ENCODE data around the gene RAB4B. TPM values are rescaled to one million over a fixed set of nuclear protein-coding genes. Genes with fewer than 3 reads are reported as not detected.

RAB4B gene
- total RNA-seq, 1 donor = 13.8 TPM

- H3K36me3 ChIP-seq (ENCODE audit: insufficient read depth, low read length) = no peaks in the 10 kb centered on the region
- H3K27me3 ChIP-seq (ENCODE audit: insufficient read depth, low read length) = no peaks in the 10 kb centered on the region
- peaks cover 25% of the 10 kb centered on the region for H3K4me1 ChIP-seq (ENCODE audit: insufficient read depth, low read length)
- no peak overlapping the region for H3K4me2 ChIP-seq (ENCODE audit: insufficient read depth, low read length)
- no peaks in the 10 kb centered on the region for H4K20me1 ChIP-seq (ENCODE audit: insufficient read depth, low read length)
- no peak for DNase-seq (ENCODE audit: insufficient read length, low spot score, missing footprints)
- no peak for TF ChIP-seq CTCF (IDR thresholded peaks at IDR 0.05; ENCODE audit: extremely low read depth, low read depth, low read length)
- no peaks in the 10 kb centered on the region for H3K9me3 ChIP-seq (ENCODE audit: low read depth, low read length)
- H3K4me3 ChIP-seq (ENCODE audit: insufficient read depth, low read length) = no peak overlapping the region
- no peak overlapping the region for H3K27ac ChIP-seq (ENCODE audit: low read depth, low read length)
- H2AFZ ChIP-seq (ENCODE audit: low read length) = no peak overlapping the region
- H3K79me2 ChIP-seq (ENCODE audit: insufficient read depth, low read length) = peaks cover 14% of the 10 kb centered on the region
These were observed 30.5 kb upstream of the RAB4B start for GRCh38 chr19:40747536-40747935.

- Histone ChIP-seq H3K4me1 (ENCODE audit: insufficient read depth, low read length) (peaks cover 30% of the 10 kb centered on the region), H3K79me2 (ENCODE audit: insufficient read depth, low read length) (peaks cover 38% of the 10 kb centered on the region), H2AFZ (ENCODE audit: low read length) (peak within 1 kb of the TSS; percentile 98), H3K9me3 (ENCODE audit: low read depth, low read length) (no peaks in the 10 kb centered on the region), H3K27me3 (ENCODE audit: insufficient read depth, low read length) (no peaks in the 10 kb centered on the region), H3K27ac (ENCODE audit: low read depth, low read length) (peak within 1 kb of the TSS; percentile 99), H3K36me3 (ENCODE audit: insufficient read depth, low read length) (peaks cover 3% of the 10 kb centered on the region), H3K4me3 (ENCODE audit: insufficient read depth, low read length) (peak within 1 kb of the TSS; percentile 76), H4K20me1 (ENCODE audit: insufficient read depth, low read length) (peaks cover 10% of the 10 kb centered on the region), H3K4me2 (ENCODE audit: insufficient read depth, low read length) (peak within 1 kb of the TSS; percentile 92)
- TF ChIP-seq CTCF (IDR thresholded peaks at IDR 0.05; ENCODE audit: extremely low read depth, low read depth, low read length) = no peak
- DNase-seq (ENCODE audit: insufficient read length, low spot score, missing footprints) = peak; percentile 98
These were observed 27.8 kb upstream of the RAB4B start, which contains the start of gene ACTMAP for GRCh38 chr19:40750058-40750873. TSS of gene ACTMAP (minus strand) at chr19:40750477. CDS start at chr19:40749803, 674 bp downstream.

GRCh38 chr19:40750874-40751537 lies 27.0 kb upstream of the RAB4B start, which contains the start of gene SNRPA:
TSS of gene SNRPA (plus strand) at chr19:40751203. CDS start at chr19:40751409, 206 bp downstream.
- Histone ChIP-seq H4K20me1 (ENCODE audit: insufficient read depth, low read length) (peaks cover 18% of the 10 kb centered on the region), H3K4me3 (ENCODE audit: insufficient read depth, low read length) (peak within 1 kb of the TSS; percentile 76), H3K9me3 (ENCODE audit: low read depth, low read length) (no peaks in the 10 kb centered on the region), H3K4me2 (ENCODE audit: insufficient read depth, low read length) (peak within 1 kb of the TSS; percentile 92), H3K27ac (ENCODE audit: low read depth, low read length) (peak within 1 kb of the TSS; percentile 99), H3K4me1 (ENCODE audit: insufficient read depth, low read length) (peaks cover 23% of the 10 kb centered on the region), H3K27me3 (ENCODE audit: insufficient read depth, low read length) (no peaks in the 10 kb centered on the region), H3K36me3 (ENCODE audit: insufficient read depth, low read length) (peaks cover 9% of the 10 kb centered on the region), H2AFZ (ENCODE audit: low read length) (peak within 1 kb of the TSS; percentile 98), H3K79me2 (ENCODE audit: insufficient read depth, low read length) (peaks cover 46% of the 10 kb centered on the region)
- no peak for TF ChIP-seq CTCF (IDR thresholded peaks at IDR 0.05; ENCODE audit: extremely low read depth, low read depth, low read length)
- peak; percentile 98 for DNase-seq (ENCODE audit: insufficient read length, low spot score, missing footprints)

Data from osteoblast (primary cell).